Activated CD4-positive, alpha-beta T cell treated with anti-CD3 and anti-CD28 coated beads, Interleukin-2, amount 50 U/mL, for 1 hour (primary cell): Measurements from ENCODE around the gene EEF1A1.

ENCODE experiments used
- DNase-seq: peaks from one replicate; pipeline ENCODE4 v3.0.0-alpha.2; 2020

EEF1A1 gene

GRCh38 chr6:73503027-73503772 lies 17.6 kb downstream of the EEF1A1 start:
- no peak for DNase-seq

- DNase-seq = no peak
These were observed 22.9 kb downstream of the EEF1A1 start for GRCh38 chr6:73497915-73498314.

GRCh38 chr6:73491377-73491776 lies 29.5 kb downstream of the EEF1A1 start:
- no peak for DNase-seq

- DNase-seq = no peak
These were observed 33.4 kb downstream of the EEF1A1 start for GRCh38 chr6:73487473-73487872.

GRCh38 chr6:73484438-73484837 lies 36.4 kb downstream of the EEF1A1 start:
- DNase-seq = no peak

- no peak for DNase-seq
These were observed 38.9 kb downstream of the EEF1A1 start for GRCh38 chr6:73481969-73482368.

GRCh38 chr6:73477407-73477806 lies 43.4 kb downstream of the EEF1A1 start:
- no peak for DNase-seq

GRCh38 chr6:73476723-73477122 lies 44.1 kb downstream of the EEF1A1 start:
- DNase-seq = no peak

GRCh38 chr6:73471686-73472290 lies 49.0 kb downstream of the EEF1A1 start:
- DNase-seq = no peak
